Ovary (tissue), 9 donors: ENCODE results near the gene COX7B. TPM values are rescaled to one million over a fixed set of nuclear protein-coding genes. Genes with fewer than 3 reads are reported as not detected.
"Not testable (repeated sequence)": the region's sequence is repeated elsewhere in the genome, so short reads cannot be mapped to it uniquely, and the experiment has no call there.

Experiments
- DNase-seq, 5 donors: peaks; one replicate each; pipeline ENCODE4 v3.0.0-alpha.2; 2019 to 2020
- H3K27ac ChIP-seq, 2 donors: fragments of 200-600 bp; one replicate each; pipeline versions ENCODE4 v1.5.1 to v1.8.0; 2019 to 2022
- H3K27me3 ChIP-seq: fragments of 200-600 bp; one replicate; pipeline ENCODE4 v1.8.0; 2022
- H3K36me3 ChIP-seq: fragments of 200-600 bp; sonication (generic); one replicate; pipeline ENCODE4 v1.5.1; 2019
- H3K4me1 ChIP-seq: one replicate; pipeline ENCODE4 v1.8.1; 2013; ENCODE audit warnings: mild to moderate bottlenecking, moderate library complexity; ENCODE audit not compliant: insufficient read depth
- H3K4me3 ChIP-seq: fragments of 200-600 bp; sonication (generic); one replicate; pipeline ENCODE4 v1.5.1; 2017
- H3K9me3 ChIP-seq, 2 donors: fragments of 200-600 bp in 1 of 2; sonication (generic) in 1 of 2; one replicate each; pipeline versions ENCODE4 v1.5.1 to v1.8.1; 2013 to 2019; ENCODE audit warnings: mild to moderate bottlenecking in 1 of 2, moderate library complexity in 1 of 2
- EP300 ChIP-seq: sonication (generic); formaldehyde crosslinking; IDR thresholded peaks from one replicate; pipeline ENCODE4 v1.6.1; 2017; ENCODE audit warnings: antibody characterized with exemption
- POLR2A ChIP-seq: fragments of 450-650 bp; IDR thresholded peaks from one replicate; pipeline ENCODE4 v1.6.1; 2017; ENCODE audit warnings: antibody characterized with exemption, mild to moderate bottlenecking, moderate library complexity
- WGBS, 3 donors: extraction: QIAGEN DNeasy Blood & Tissue Kit in 1 of 3; methylation state at CpG; one replicate each; pipeline versions ENCODE4 v1.1.5 to v1.1.7; 2013 to 2017; 5-methylcytosine and 5-hydroxymethylcytosine counted together
- intact Hi-C, 4 donors: fragments of 100-400 bp; cut with DNase I; formaldehyde crosslinking; loops; one replicate each; pipeline versions ENCODE4 v1.11.0 to v1.15.1; 2022 to 2023
- polyA plus RNA-seq, 2 donors: library from polyadenylated mRNA; stranded (reverse); fragments of 200-250 nt in 1 of 2; fragments of 350-450 nt in 1 of 2; fragmentation: Illumina TruSeq in 1 of 2; extraction: RNeasy Lipid Tissue Mini Kit (QIAGEN cat#74804) in 1 of 2; gene quantifications; one replicate each; pipeline ENCODE4 v1.2.3, GENCODE V29; 2013 to 2014
- total RNA-seq, 7 donors: library from RNA; depleted of rRNA in 2 of 7; stranded (reverse); fragments of >200 nt in 2 of 7; fragmentation: NEBNext Ultra II Directional in 3 of 7; extraction: Animal tissue kit (Norgen Biotek cat#: 25700) in 3 of 7; gene quantifications; one replicate each; pipeline versions ENCODE4 v1.1.0 to v1.2.4, GENCODE V29; 2016 to 2023
- TF ChIP-seq, protein P1 (sequence below), 3 donors: fragments of 450-650 bp in 2 of 3; fragments of 200-600 bp in 1 of 3; IDR thresholded peaks; one replicate each; pipeline versions ENCODE4 v1.5.1 to v1.8.0; 2016 to 2022; ENCODE audit warnings: antibody characterized with exemption in 3 of 3, mild to moderate bottlenecking in 1 of 3
- donor health status: DM: no; HTN: no; CAD: no; lungs with moderate emphysema.
- donor health status: DM: no; HTN: no; CAD: no.
- donor health status: Bipolar disorder and iron deficiency.
- donor health status: DM: yes; HTN: yes; CAD: no.
- donor health status: DM: no; HTN: no; CAD: no.
- donor health status: DM: yes; HTN: yes; CAD: no.

COX7B gene
- total and polyA plus RNA-seq, 9 donors: 99.4 to 301 (median 138) TPM

DNA sequence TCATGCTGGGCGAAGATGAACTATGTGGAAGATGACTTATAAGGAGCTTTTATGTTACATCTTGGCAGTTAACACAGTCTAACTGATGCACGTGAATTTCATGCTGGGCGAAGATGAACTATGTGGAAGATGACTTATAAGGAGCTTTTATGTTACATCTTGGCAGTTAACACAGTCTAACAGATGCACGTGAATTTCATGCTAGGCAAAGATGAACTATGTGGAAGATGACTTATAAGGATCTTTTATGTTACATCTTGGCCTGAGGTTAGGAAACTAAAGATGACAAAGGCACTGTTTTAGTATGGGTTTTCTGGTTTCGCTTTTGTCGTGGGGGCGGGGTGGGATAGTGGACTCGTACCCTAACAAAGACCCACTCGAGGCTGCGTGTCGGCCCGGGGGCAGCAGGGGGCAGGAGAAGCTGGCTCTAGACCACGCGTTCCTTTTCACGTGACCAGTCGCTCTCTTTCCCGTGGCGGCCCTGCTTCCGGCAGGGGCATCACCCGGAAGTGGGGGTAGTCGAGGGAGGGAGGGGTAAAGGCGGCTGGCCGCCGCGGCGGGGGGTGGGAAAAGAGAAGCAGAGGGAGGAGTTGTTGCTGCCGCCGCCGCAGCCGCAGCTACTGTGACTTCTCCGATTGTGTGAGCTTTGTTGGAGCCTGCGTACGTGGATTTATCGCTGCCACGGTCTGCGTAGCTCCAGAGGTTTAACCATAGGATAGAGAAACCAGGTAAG, 11.0 kb downstream of the COX7B start, which contains the start of gene ATP7A:
TSS of gene ATP7A (plus strand) at position 586 of the 733 bp plus-strand sequence. CDS start 60,949 bp downstream, outside the sequence.
- Histone ChIP-seq H3K27me3 (no peaks in the 10 kb centered on the region), H3K4me3 (peak within 1 kb of the TSS; percentile 58), H3K9me3 (no peaks in the 10 kb centered on the region), H3K36me3 (no peaks in the 10 kb centered on the region), H3K27ac (peak within 1 kb of the TSS in 1 of 2 donors; percentile 47), H3K4me1 (no peaks in the 10 kb centered on the region)
- intact Hi-C loops: no loop called here
- no peak for TF ChIP-seq POLR2A
- TF ChIP-seq, protein P1, sequence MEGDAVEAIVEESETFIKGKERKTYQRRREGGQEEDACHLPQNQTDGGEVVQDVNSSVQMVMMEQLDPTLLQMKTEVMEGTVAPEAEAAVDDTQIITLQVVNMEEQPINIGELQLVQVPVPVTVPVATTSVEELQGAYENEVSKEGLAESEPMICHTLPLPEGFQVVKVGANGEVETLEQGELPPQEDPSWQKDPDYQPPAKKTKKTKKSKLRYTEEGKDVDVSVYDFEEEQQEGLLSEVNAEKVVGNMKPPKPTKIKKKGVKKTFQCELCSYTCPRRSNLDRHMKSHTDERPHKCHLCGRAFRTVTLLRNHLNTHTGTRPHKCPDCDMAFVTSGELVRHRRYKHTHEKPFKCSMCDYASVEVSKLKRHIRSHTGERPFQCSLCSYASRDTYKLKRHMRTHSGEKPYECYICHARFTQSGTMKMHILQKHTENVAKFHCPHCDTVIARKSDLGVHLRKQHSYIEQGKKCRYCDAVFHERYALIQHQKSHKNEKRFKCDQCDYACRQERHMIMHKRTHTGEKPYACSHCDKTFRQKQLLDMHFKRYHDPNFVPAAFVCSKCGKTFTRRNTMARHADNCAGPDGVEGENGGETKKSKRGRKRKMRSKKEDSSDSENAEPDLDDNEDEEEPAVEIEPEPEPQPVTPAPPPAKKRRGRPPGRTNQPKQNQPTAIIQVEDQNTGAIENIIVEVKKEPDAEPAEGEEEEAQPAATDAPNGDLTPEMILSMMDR (IDR thresholded peaks at IDR 0.05): peak in 2 of 3 donors; percentile 28 to 34
- TF ChIP-seq EP300: no peak
- WGBS, 3 donors: 27 to 37% (median 34%) methylated on average over 36 of the region's 36 CpGs
- DNase-seq: peak; percentile 84 to 88 (median 87)

DNA sequence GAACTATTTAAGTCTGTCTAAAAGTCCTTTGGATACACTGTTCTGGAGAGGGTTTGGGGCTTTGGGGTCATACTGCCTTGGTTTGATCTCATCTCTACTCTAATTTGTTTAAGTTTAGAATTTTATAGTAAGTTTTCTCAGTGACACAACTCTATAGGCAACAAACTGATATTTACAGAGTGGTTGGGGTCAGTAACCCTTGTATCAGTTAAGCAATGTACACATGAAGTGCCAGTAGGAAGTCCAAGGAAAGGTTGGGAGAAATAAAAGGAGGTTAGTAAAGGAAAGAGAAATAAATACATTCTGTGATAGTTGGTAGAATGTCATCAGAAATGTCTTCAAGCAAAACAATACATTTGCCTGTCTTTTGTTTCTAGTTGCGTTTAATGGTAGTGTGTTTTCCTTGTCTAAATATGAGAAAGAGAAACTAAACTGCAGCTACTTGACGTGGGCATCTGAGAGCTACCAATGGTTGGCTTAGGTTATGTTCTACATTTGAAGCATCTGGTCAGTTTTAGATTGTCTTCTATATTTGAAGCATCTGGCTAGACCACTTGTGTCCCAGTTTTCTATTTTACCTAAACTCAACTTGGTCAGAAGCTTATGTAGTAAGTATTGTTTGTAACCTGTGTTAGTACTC, 18.1 kb downstream of the COX7B start:
- H3K36me3 ChIP-seq: no peaks in the 10 kb centered on the region
- H3K27me3 ChIP-seq: no peaks in the 10 kb centered on the region
- TF ChIP-seq, protein P1 (IDR thresholded peaks at IDR 0.05): no peak
- TF ChIP-seq EP300: no peak
- no peak for TF ChIP-seq POLR2A
- DNase-seq: no peak
- no peak overlapping the region for H3K27ac ChIP-seq
- H3K4me1 ChIP-seq: no peaks in the 10 kb centered on the region
- no peaks in the 10 kb centered on the region for H3K9me3 ChIP-seq
- no peak overlapping the region for H3K4me3 ChIP-seq
- intact Hi-C loops: no loop called here
- WGBS, 3 donors: 52 to 59% (median 52%) methylated on average over 2 of the region's 2 CpGs

DNA sequence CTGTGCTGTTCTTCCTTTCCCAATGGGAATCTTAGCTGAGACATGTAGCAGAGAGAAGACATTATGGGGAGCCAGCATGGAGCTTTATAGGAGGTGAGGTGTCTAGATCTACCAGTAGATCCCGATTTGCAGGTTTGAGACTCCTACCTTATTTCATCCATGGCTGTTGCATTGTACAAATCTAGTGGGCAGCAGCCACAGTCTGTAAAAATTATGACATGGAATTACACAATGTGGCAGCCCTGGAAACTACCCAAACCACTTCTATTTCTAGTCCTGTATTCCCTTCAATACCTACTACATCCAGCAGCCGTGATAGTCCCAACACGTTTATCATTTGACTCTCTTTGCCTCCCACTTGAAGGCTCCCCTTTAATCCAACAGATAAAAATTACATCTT, 19.3 kb downstream of the COX7B start:
- Histone ChIP-seq H3K4me1 (no peaks in the 10 kb centered on the region), H3K4me3 (no peak overlapping the region), H3K27me3 (no peaks in the 10 kb centered on the region), H3K9me3 (no peaks in the 10 kb centered on the region), H3K36me3 (no peaks in the 10 kb centered on the region), H3K27ac (no peak overlapping the region)
- intact Hi-C loops: no loop called here
- 47 to 51% (median 50%) methylated on average over 3 of the region's 3 CpGs for WGBS, 3 donors
- no peak for DNase-seq
- TF ChIP-seq EP300: no peak
- TF ChIP-seq, protein P1 (IDR thresholded peaks at IDR 0.05): no peak

DNA sequence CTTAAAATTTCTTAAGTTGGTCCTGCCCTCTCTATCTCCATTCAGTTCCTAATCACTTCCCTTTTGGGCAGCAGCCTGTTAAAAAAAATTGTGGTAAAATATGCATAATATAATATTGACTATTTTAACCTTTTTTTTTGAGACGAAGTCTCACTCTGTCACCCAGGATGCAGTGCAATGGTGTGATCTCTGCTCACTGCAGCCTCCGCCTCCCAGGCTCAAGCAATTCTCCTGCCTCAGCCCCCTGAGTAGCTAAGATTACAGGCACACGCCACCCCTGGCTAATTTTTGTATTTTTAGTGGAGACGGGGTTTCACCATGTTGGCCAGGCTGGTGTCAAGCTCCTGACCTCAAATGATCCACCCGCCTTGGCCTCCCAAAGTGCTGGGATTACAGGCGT, 20.1 kb downstream of the COX7B start:
- H3K36me3 ChIP-seq, H3K4me3 ChIP-seq, H3K27ac ChIP-seq, intact Hi-C loops, H3K4me1 ChIP-seq, H3K9me3 ChIP-seq, DNase-seq, H3K27me3 ChIP-seq: not testable (repeated sequence)
- 66 to 72% (median 69%) methylated on average over 6 of the region's 6 CpGs for WGBS, 3 donors

DNA sequence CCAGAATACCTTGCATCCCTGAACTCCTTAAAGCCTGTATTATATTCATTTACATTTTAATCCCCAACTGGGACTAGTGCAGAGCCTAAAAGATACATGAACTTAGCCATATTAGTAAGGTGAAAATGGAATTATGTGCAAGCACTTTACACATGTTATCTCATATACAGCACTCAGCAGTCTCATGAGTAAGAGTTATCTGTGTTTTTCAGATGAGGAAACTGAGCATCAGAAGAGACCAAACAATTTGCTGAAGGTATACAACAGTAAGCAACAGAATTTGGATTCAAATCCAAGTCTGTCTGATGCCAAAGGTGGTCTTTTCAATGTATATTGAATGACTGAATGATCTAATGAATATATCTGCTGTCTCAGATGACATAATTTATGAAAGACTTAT, 23.5 kb downstream of the COX7B start:
- no peak overlapping the region for H3K27ac ChIP-seq
- intact Hi-C loops: no loop called here
- no peaks in the 10 kb centered on the region for H3K4me1 ChIP-seq
- no peak overlapping the region for H3K4me3 ChIP-seq
- TF ChIP-seq, protein P1 (IDR thresholded peaks at IDR 0.05): no peak
- TF ChIP-seq POLR2A (no peak), EP300 (no peak)
- DNase-seq: no peak
- no peaks in the 10 kb centered on the region for H3K27me3 ChIP-seq
- H3K36me3 ChIP-seq: no peaks in the 10 kb centered on the region
- H3K9me3 ChIP-seq: no peaks in the 10 kb centered on the region
